Neural cell (in vitro differentiated cells): Measurements from ENCODE around the gene OAF.

Experiments used
- CTCF ChIP-seq: fragments of 450-650 bp; IDR thresholded peaks from 2 replicates; pipeline ENCODE4 v1.5.1; 2014; ENCODE audit warnings: antibody characterized with exemption, mild to moderate bottlenecking, moderate library complexity; ENCODE audit not compliant: poor library complexity, severe bottlenecking
- EP300 ChIP-seq: fragments of 450-650 bp; conservative IDR thresholded peaks from 2 replicates; pipeline ENCODE4 v1.6.1; 2014; ENCODE audit warnings: antibody characterized with exemption, mild to moderate bottlenecking, moderate library complexity; ENCODE audit not compliant: poor library complexity, severe bottlenecking
- EZH2 ChIP-seq: fragments of 200-600, 300-800 bp; shearing (Covaris generic), sonication (generic); IDR thresholded peaks from 2 replicates; pipeline ENCODE4 v1.6.1; 2014; ENCODE audit warnings: antibody characterized with exemption, low read length, borderline replicate concordance, mild to moderate bottlenecking; ENCODE audit not compliant: insufficient read depth, poor library complexity, severe bottlenecking
- POLR2AphosphoS5 ChIP-seq: IDR thresholded peaks from 2 replicates; pipeline ENCODE4 v1.6.1; 2012
- RAD21 ChIP-seq: fragments of 450-650 bp; conservative IDR thresholded peaks from 2 replicates; pipeline ENCODE4 v1.6.1; 2014; ENCODE audit warnings: antibody characterized with exemption, mild to moderate bottlenecking, moderate library complexity
- REST ChIP-seq: IDR thresholded peaks from 2 replicates; pipeline ENCODE4 v1.6.1; 2012; ENCODE audit warnings: borderline replicate concordance
- SMC3 ChIP-seq: fragments of 450-650 bp; conservative IDR thresholded peaks from 2 replicates; pipeline ENCODE4 v1.6.1; 2014; ENCODE audit warnings: antibody characterized with exemption, mild to moderate bottlenecking, moderate library complexity; ENCODE audit not compliant: poor library complexity
- TAF1 ChIP-seq: IDR thresholded peaks from 2 replicates; pipeline ENCODE4 v1.6.1; 2012; ENCODE audit warnings: low read depth

GRCh38 chr11:120216426-120217102 is 5.7 kb downstream of the OAF start:
- no peak for TF ChIP-seq CTCF
- no peak for TF ChIP-seq EZH2
- TF ChIP-seq TAF1, result no peak
- no peak for TF ChIP-seq POLR2AphosphoS5
- TF ChIP-seq EP300, result no peak
- TF ChIP-seq REST, result no peak
- TF ChIP-seq RAD21, result no peak
- TF ChIP-seq SMC3, result no peak
